ENCODE measurements around the gene GABARAP. TPM values are rescaled to one million over a fixed set of nuclear protein-coding genes. Genes with fewer than 3 reads are reported as not detected.

GABARAP gene
- total RNA-seq (2022; extraction: Qiagen RNA extraction), result 643 to 763 TPM (median 704 TPM) in 5 replicates

DNA sequence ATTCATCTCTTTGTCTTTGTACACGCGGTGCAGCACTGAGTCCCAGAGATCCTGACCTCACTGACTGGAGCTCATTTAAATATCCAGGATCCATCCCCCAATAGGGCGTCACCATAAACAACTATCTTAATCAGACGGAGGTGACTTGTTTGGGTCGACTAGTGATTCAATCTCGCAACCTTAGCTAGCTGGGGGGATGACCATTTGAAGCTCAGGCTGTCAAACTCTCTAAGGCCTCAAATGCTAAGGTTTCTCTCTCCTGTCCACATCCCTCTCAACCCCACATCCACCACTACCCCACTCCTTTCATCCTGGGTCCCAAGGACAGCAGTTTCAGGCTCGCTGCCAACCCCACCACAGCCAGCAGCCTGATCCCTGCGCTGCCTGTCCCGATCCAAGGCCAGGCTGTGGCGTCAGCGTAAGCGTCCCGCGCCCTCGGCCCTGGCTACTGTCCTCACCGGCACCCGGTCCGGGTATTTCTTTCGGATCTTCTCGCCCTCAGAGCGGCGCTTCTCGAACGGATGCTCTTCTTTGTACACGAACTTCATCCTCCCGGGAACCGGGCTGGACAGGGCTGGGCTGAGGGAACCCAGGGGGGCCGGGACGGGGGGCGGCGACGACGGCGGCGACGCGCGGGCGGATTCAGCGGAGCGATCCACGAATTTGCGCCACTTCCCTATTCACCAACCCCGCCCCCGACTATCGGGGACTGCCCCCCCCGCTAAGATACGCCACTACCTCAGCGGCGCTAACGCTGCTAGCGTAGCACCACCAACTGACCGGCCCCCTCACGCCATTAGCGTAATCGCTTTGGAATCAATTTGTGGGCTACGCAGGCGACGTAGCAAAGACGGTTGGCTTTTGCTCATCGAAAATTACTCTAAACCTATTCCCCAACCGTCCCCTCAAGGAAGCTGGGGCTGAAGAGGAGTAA, at the start of gene GABARAP:
Gene GABARAP (minus strand): TSS at position 667 of the 934 bp plus-strand sequence. CDS start 119 bp downstream, at position 548.

DNA sequence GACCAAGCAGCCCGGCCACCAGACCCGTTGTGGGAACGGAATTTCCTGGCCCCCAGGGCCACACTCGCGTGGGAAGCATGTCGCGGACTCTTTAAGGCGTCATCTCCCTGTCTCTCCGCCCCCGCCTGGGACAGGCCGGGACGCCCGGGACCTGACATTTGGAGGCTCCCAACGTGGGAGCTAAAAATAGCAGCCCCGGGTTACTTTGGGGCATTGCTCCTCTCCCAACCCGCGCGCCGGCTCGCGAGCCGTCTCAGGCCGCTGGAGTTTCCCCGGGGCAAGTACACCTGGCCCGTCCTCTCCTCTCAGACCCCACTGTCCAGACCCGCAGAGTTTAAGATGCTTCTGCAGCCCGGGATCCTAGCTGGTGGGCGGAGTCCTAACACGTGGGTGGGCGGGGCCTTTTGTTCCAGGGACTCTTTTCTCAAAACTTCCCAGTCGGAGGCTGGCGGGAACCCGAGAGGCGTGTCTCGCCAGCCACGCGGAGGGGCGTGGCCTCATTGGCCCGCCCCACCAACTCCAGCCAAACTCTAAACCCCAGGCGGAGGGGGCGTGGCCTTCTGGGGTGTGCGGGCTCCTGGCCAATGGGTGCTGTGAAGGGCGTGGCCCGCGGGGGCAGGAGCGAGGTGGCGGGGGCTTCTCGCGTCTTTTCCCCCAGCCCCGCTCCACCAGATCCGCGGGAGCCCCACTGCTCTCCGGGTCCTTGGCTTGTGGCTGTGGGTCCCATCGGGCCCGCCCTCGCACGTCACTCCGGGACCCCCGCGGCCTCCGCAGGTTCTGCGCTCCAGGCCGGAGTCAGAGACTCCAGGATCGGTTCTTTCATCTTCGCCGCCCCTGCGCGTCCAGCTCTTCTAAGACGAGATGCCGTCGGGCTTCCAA, 39.1 kb upstream of the GABARAP start, which contains the start of gene SLC2A4:
Gene SLC2A4 (plus strand): TSS at position 645 of the 879 bp plus-strand sequence. CDS start 217 bp downstream, at position 862.

DNA sequence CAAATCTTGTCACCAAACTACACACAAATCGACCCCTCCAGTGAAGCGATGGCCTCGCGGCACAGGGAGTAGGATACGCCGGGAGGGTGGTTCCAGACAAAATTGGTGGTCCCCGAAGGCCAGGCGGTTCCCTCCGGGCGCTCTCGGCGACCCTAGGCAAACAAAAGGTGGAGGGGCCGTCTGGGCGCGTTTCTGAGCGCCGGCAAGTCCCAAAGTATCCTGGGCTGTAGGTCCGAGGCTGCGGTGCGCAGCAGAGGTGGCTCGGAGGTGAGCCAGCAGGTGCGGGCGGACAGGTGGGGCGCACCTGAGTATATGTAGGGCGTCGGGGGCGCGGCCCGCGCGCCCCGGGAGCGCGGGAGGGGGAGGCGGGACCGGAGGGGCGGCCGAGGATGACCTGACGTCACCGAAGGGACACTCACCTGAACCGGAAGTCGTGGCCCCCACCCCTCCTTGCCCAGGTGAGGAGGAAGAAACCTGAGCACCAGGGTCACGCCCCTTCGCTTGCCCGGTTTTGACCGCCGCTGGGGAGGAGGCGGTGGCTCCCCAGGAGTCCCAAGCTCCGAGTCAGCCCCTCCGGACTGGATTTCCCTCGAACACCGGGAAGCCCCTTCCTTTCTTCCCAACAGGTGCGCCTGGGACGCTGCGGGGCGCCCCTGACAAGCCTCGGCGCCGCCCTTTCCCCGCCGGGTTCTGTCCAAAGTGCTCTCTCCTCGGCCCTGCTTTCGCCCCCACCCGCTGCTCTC, 20.1 kb upstream of the GABARAP start, which contains the start of gene CLDN7:
Gene CLDN7 (minus strand): TSS at position 287 of the 743 bp plus-strand sequence. CDS start 435 bp downstream, outside the sequence.

DNA sequence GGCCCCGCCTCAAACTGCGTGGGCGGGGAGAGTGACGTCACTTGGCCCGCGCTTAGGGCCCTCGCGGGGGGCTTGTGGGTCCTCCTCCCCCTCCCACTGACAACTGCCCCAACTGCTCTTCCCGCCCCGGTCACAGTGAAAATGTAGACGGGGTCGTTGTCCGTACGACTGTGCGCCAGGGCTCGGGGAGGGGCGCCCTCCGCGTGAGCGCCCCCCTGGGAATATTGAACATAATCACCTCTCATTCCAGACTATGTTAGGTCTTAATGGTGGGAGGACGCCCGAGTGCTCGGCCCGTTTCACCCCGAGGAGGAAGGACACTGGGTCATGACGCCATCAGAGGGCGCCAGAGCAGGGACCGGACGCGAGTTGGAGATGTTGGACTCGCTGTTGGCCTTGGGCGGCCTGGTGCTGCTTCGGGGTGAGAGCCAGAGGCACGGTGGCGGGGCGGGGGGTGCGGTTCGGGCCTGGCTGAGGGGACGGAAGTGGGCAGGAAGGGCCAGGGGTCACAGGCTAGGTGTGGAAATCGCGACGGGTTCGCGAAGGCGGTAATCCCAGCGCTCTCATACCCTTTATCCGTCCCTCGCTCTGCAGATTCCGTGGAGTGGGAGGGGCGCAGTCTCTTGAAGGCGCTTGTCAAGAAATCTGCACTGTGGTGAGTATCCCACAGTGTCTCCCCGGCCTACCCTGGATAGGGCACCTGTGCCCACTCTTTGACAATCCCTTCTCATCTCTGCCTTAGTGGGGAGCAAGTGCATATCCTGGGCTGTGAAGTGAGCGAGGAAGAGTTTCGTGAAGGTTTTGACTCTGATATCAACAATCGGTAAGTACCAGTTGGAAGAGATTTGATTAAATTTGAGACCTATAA, 10.2 kb upstream of the GABARAP start, which contains the start of gene ELP5:
Gene ELP5 (plus strand): TSS at position 40 of the 868 bp plus-strand sequence. CDS start 336 bp downstream, at position 376.

DNA sequence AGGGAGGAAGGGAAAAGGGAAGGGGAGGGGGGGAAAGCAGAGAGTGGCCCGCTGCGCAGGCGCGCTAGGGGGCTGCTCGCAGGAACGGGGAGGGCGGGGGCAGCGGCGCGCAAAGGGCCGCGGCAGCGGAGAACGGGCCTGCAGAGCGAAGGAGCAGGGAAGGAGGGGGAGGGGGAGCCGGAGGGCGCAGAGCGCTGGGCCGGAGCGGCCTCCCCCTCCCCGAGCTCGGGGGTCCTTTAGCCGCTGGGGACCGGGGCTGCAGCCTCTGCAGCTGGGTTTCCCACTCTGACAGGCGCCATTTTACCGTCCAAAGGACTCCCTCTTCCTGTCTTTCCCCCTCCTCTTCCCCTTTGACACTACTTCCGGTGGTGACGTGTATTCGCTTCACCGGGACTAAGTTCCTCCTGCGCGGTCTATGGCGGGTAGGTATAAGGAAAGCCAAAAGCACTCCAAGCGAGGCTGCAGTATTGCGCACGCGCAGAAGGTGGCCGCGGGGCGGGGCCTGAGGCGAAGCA, 9.5 kb upstream of the GABARAP start, which contains the start of gene CTDNEP1:
Gene CTDNEP1 (minus strand): TSS at position 74 of the 515 bp plus-strand sequence. CDS start 438 bp downstream, outside the sequence.

DNA sequence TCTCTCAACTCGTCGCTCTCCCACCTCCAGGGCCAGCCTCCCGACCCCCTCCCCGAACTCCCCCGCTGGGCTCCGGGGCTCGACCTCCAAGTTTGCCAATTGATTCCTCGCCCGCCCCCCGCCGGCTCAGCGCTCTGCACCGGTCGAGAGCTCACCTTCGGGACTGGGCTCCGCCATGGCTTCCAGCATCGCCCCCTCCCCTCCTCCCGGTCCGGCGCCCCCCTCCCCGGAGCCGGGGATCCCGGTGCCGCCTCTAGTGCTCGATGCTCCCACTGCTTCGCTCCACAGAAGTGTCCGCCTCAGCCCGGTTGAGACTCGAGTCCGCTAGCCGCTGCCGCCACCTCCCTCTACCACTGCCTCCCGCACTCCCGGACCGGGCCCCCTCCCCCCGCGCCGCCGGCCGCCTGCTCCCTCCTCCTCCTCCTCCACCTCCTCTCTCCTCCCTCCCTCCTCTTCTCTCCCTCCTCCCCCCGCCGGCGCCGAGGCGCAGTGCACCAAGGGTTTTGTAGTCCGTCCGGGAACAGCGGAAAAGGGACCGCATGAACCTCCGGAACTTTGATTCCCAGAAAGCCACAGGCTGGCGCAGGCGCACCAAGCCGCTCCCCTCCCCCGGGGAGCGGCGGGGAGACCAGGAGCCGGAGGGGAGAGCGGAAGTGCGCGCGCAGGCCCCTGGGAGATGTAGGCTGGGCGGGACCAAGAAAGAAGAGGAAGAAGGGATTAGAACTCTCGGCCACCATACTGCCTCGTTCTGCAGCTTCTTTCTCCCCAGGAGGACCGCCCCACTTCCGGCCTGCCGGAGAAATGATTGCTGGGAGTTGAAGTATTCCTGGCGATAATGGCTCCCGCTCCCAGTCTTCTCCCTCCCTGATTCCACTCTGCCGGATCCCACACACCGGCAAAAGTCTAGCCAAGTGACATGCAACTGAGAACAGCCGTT, 2.9 kb downstream of the GABARAP start, which contains the start of gene PHF23:
Gene PHF23 (minus strand): TSS at position 367 of the 937 bp plus-strand sequence. CDS start 178 bp downstream, at position 189.

DNA sequence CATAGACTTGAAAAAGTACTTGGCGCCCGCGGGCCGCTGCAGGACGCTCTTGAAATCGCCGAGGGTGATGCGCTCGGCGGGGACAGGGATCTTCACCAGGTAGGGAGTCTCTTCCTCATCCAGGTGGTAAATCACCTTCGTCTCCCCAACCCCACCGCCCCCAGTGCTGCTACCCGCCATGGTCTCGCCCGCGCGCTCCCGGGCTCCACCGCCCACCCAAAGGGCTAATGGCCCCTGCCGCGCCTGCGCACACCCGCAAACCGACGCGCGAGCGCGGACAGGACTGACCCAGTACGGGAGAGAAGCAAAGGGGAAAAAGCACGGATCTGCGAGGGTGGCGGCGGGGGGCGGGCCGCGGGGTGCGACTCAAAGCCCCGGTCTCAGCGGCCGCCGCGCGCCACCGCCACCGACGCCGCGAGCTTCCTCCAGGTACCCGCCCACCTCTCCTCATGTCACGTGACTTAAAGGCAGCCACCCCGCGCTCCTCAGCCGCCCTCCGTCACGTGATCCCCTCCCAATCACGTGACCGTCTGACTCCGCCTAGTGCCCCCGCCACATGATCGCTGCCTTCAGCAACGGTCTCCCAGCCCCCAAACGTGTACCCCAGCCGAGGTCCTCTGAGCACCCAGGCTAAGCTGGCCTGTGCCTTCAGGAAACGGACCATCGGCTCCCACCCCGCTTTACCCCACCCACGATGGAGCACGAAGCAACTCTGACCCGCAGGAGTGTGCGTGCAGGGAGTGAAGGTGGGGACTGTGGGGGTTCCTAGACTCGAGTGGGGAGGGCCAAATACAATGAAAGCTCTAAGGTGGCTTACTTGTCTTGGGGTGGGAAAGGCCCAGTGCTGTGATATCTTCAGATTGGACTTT, 7.9 kb downstream of the GABARAP start, which contains the start of gene DVL2:
Gene DVL2 (minus strand): TSS at position 435 of the 869 bp plus-strand sequence. CDS start 255 bp downstream, at position 180.

DNA sequence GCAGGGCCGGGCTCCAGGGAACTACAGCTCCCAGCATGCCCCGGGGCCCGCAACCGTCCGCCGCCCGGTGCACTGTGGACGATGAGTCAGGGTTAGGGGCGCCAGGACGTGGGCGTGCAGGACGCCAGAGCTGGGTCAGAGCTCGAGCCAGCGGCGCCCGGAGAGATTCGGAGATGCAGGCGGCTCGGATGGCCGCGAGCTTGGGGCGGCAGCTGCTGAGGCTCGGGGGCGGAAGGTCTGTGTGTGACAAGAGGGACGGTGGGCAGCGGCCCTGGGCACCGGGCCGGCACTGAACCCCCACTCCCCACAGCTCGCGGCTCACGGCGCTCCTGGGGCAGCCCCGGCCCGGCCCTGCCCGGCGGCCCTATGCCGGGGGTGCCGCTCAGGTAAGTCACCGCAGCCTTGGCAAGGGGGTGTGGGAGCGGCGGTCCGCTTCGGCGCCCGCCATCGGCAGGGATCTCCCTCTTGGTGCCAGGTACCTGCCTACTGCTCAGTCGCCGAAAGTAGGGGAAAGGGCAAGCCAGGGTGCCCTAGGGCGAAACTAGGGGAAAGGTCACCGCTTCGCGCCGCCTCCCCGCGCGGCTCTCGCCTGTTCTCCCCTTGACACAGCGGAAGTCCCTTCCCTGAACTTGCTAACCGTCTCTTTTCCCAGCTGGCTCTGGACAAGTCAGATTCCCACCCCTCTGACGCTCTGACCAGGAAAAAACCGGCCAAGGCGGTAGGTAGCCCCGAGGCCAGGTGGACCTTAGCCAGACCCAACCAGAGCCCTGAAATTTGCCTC, 22.2 kb downstream of the GABARAP start, which contains the start of the genes ACADVL and DLG4:
Gene ACADVL (plus strand): TSS at position 127 of the 781 bp plus-strand sequence. CDS start 47 bp downstream, at position 174.
Gene DLG4 (minus strand): TSS at position 25 of the 781 bp plus-strand sequence.

Other genes starting within 250 kb of the GABARAP start
- not detected in 5 replicates for gene ALOX12, start 246.4 kb downstream of the GABARAP start, total RNA-seq (2022; extraction: Qiagen RNA extraction)
- gene RNASEK, start 229.8 kb downstream of the GABARAP start, total RNA-seq (2022; extraction: Qiagen RNA extraction), result 417 to 502 TPM (median 450 TPM) in 5 replicates
- gene BCL6B, start 219.4 kb downstream of the GABARAP start, total RNA-seq (2022; extraction: Qiagen RNA extraction), result not detected in 5 replicates
- gene SLC16A13, start 206.4 kb downstream of the GABARAP start, total RNA-seq (2022; extraction: Qiagen RNA extraction), result 7.0 to 9.5 TPM (median 8.4 TPM) in 5 replicates
- gene SLC16A11, start 198.4 kb downstream of the GABARAP start, total RNA-seq (2022; extraction: Qiagen RNA extraction), result not detected in 5 replicates
- gene CLEC10A, start 162.2 kb downstream of the GABARAP start, total RNA-seq (2022; extraction: Qiagen RNA extraction), result not detected in 5 replicates
- 0.07 to 0.12 TPM in 2 of 5 replicates, not detected in the others for gene ASGR2, start 127.6 kb downstream of the GABARAP start, total RNA-seq (2022; extraction: Qiagen RNA extraction)
- gene ASGR1, start 63.1 kb downstream of the GABARAP start, total RNA-seq (2022; extraction: Qiagen RNA extraction), result 0.82 to 1.4 TPM (median 1.2 TPM) in 5 replicates
- gene DLG4, start 22.6 kb downstream of the GABARAP start, total RNA-seq (2022; extraction: Qiagen RNA extraction), result 5.4 to 7.5 TPM (median 5.8 TPM) in 5 replicates
- gene ACADVL, start 22.5 kb downstream of the GABARAP start, total RNA-seq (2022; extraction: Qiagen RNA extraction), result 286 to 433 TPM (median 402 TPM) in 5 replicates
- gene DVL2, start 7.9 kb downstream of the GABARAP start, total RNA-seq (2022; extraction: Qiagen RNA extraction), result 37.1 to 47.6 TPM (median 44.8 TPM) in 5 replicates
- 86.1 to 108 TPM (median 99.5 TPM) in 5 replicates for gene PHF23, start 3.0 kb downstream of the GABARAP start, total RNA-seq (2022; extraction: Qiagen RNA extraction)
- 208 to 254 TPM (median 236 TPM) in 5 replicates for gene CTDNEP1, start 9.3 kb upstream of the GABARAP start, total RNA-seq (2022; extraction: Qiagen RNA extraction)
- 131 to 160 TPM (median 140 TPM) in 5 replicates for gene ELP5, start 9.8 kb upstream of the GABARAP start, total RNA-seq (2022; extraction: Qiagen RNA extraction)
- 2.2 to 3.2 TPM (median 2.9 TPM) in 5 replicates for gene CLDN7, start 20.0 kb upstream of the GABARAP start, total RNA-seq (2022; extraction: Qiagen RNA extraction)
- 0.35 to 0.67 TPM (median 0.63 TPM) in 5 replicates for gene SLC2A4, start 39.3 kb upstream of the GABARAP start, total RNA-seq (2022; extraction: Qiagen RNA extraction)
- gene YBX2, start 52.2 kb upstream of the GABARAP start, total RNA-seq (2022; extraction: Qiagen RNA extraction), result 0.37 to 0.68 TPM (median 0.53 TPM) in 5 replicates
- gene EIF5A, start 65.2 kb upstream of the GABARAP start, total RNA-seq (2022; extraction: Qiagen RNA extraction), result 1,603 to 1,771 TPM (median 1,695 TPM) in 5 replicates
- 81.4 to 100 TPM (median 97.9 TPM) in 5 replicates for gene GPS2, start 72.9 kb upstream of the GABARAP start, total RNA-seq (2022; extraction: Qiagen RNA extraction)
- 23.0 to 36.7 TPM (median 28.7 TPM) in 5 replicates for gene NEURL4, start 86.9 kb upstream of the GABARAP start, total RNA-seq (2022; extraction: Qiagen RNA extraction)
- gene ACAP1, start 94.1 kb upstream of the GABARAP start, total RNA-seq (2022; extraction: Qiagen RNA extraction), result 2.4 to 5.7 TPM (median 4.0 TPM) in 5 replicates
- gene KCTD11, start 109.7 kb upstream of the GABARAP start, total RNA-seq (2022; extraction: Qiagen RNA extraction), result 11.3 to 13.7 TPM (median 12.5 TPM) in 5 replicates
- not detected in 5 replicates for gene TMEM95, start 112.7 kb upstream of the GABARAP start, total RNA-seq (2022; extraction: Qiagen RNA extraction)
- 1.3 to 1.6 TPM (median 1.5 TPM) in 5 replicates for gene TNK1, start 138.6 kb upstream of the GABARAP start, total RNA-seq (2022; extraction: Qiagen RNA extraction)
- 38.6 to 48.9 TPM (median 44.7 TPM) in 5 replicates for gene PLSCR3, start 152.1 kb upstream of the GABARAP start, total RNA-seq (2022; extraction: Qiagen RNA extraction)
- 180 to 224 TPM (median 215 TPM) in 5 replicates for gene TMEM256, start 161.6 kb upstream of the GABARAP start, total RNA-seq (2022; extraction: Qiagen RNA extraction)
- gene NLGN2, start 165.4 kb upstream of the GABARAP start, total RNA-seq (2022; extraction: Qiagen RNA extraction), result 13.3 to 17.6 TPM (median 17.1 TPM) in 5 replicates
- gene SPEM1, start 177.9 kb upstream of the GABARAP start, total RNA-seq (2022; extraction: Qiagen RNA extraction), result 0.06 to 0.13 TPM in 2 of 5 replicates, not detected in the others
- gene SPEM2, start 183.2 kb upstream of the GABARAP start, total RNA-seq (2022; extraction: Qiagen RNA extraction), result 0.03 to 0.07 TPM (median 0.06 TPM) in 3 of 5 replicates, not detected in the others
- 0.02 to 0.03 TPM (median 0.02 TPM) in 3 of 5 replicates, not detected in the others for gene SPEM3, start 186.4 kb upstream of the GABARAP start, total RNA-seq (2022; extraction: Qiagen RNA extraction)
- gene TMEM102, start 193.0 kb upstream of the GABARAP start, total RNA-seq (2022; extraction: Qiagen RNA extraction), result 10.8 to 13.9 TPM (median 13.3 TPM) in 5 replicates
- 0.76 to 1.2 TPM (median 0.85 TPM) in 5 replicates for gene FGF11, start 197.1 kb upstream of the GABARAP start, total RNA-seq (2022; extraction: Qiagen RNA extraction)
- 8.0 to 11.6 TPM (median 10.2 TPM) in 5 replicates for gene CHRNB1, start 202.6 kb upstream of the GABARAP start, total RNA-seq (2022; extraction: Qiagen RNA extraction)
- gene ZBTB4, start 237.2 kb upstream of the GABARAP start, total RNA-seq (2022; extraction: Qiagen RNA extraction), result 21.0 to 25.5 TPM (median 24.1 TPM) in 5 replicates
- gene SLC35G6, start 239.0 kb upstream of the GABARAP start, total RNA-seq (2022; extraction: Qiagen RNA extraction), result not detected in 5 replicates
- 72.5 to 86.2 TPM (median 79.8 TPM) in 5 replicates for gene POLR2A, start 241.9 kb upstream of the GABARAP start, total RNA-seq (2022; extraction: Qiagen RNA extraction)